HG02642 (cell line): ENCODE results near the gene KMT2A.
A peak's percentile ranks its signal among the peaks of the same experiment; 100 is the strongest.
"Not testable (repeated sequence)": the region's sequence is repeated elsewhere in the genome, so short reads cannot be mapped to it uniquely, and the experiment has no call there.

ENCODE experiments used
- ATAC-seq: cut with Tn5 transposase; IDR thresholded peaks from one replicate; pipeline ENCODE4 v1.9.1; 2021; ENCODE audit warnings: mild to moderate bottlenecking; ENCODE audit not compliant: unreplicated experiment, poor library complexity

KMT2A gene

GRCh38 chr11:118435893-118436624 is at the start of gene KMT2A:
KMT2A (plus strand) TSS chr11:118436492; CDS start chr11:118436513, 21 bp downstream.
- ATAC-seq: peak; percentile 65

GRCh38 chr11:118396097-118396501 is 40.2 kb upstream of the KMT2A start:
- no peak for ATAC-seq

- ATAC-seq: no peak
These were observed 38.8 kb upstream of the KMT2A start for GRCh38 chr11:118397448-118397847.

GRCh38 chr11:118398791-118399559 is 37.3 kb upstream of the KMT2A start:
- ATAC-seq: peak; percentile 31

GRCh38 chr11:118401151-118401879 is 35.0 kb upstream of the KMT2A start, which contains the start of gene ATP5MG:
ATP5MG (plus strand) TSS chr11:118401606; CDS start chr11:118401666, 60 bp downstream.
- ATAC-seq: peak; percentile 68

GRCh38 chr11:118401880-118402590 is 34.3 kb upstream of the KMT2A start:
- no peak for ATAC-seq

- not testable (repeated sequence) for ATAC-seq
These were observed 33.7 kb upstream of the KMT2A start for GRCh38 chr11:118402594-118402993.

GRCh38 chr11:118406599-118407166 is 29.6 kb upstream of the KMT2A start:
- ATAC-seq: no peak

- ATAC-seq: peak; percentile 63
These were observed 26.1 kb upstream of the KMT2A start for GRCh38 chr11:118410055-118410745.

- ATAC-seq: no peak
These were observed 24.8 kb upstream of the KMT2A start for GRCh38 chr11:118411530-118411929.

GRCh38 chr11:118412921-118413320 is 23.4 kb upstream of the KMT2A start:
- ATAC-seq: no peak

GRCh38 chr11:118415062-118415738 is 21.1 kb upstream of the KMT2A start:
- no peak for ATAC-seq

- ATAC-seq: no peak
These were observed 20.6 kb upstream of the KMT2A start for GRCh38 chr11:118415739-118416068.

- ATAC-seq: not testable (repeated sequence)
These were observed 19.4 kb upstream of the KMT2A start for GRCh38 chr11:118416900-118417299.

- no peak for ATAC-seq
These were observed 18.5 kb upstream of the KMT2A start for GRCh38 chr11:118417801-118418200.

- ATAC-seq: no peak
These were observed 17.5 kb upstream of the KMT2A start for GRCh38 chr11:118418766-118419165.

GRCh38 chr11:118427707-118428106 is 8.6 kb upstream of the KMT2A start:
- ATAC-seq: no peak

- no peak for ATAC-seq
These were observed 5.3 kb upstream of the KMT2A start for GRCh38 chr11:118430956-118431355.

GRCh38 chr11:118434123-118434552 is 2.2 kb upstream of the KMT2A start:
- no peak for ATAC-seq
